ENCODE results near the gene TTLL10.
A peak's percentile ranks its signal among the peaks of the same experiment; 100 is the strongest.
"Not testable (repeated sequence)": the region's sequence is repeated elsewhere in the genome, so short reads cannot be mapped to it uniquely, and the experiment has no call there.

The TTLL10 gene

GRCh38 chr1:1189111-1189510 is 15.4 kb downstream of the TTLL10 start:
- DNase-seq (ENCODE audit: low spot score) = no peak

DNA sequence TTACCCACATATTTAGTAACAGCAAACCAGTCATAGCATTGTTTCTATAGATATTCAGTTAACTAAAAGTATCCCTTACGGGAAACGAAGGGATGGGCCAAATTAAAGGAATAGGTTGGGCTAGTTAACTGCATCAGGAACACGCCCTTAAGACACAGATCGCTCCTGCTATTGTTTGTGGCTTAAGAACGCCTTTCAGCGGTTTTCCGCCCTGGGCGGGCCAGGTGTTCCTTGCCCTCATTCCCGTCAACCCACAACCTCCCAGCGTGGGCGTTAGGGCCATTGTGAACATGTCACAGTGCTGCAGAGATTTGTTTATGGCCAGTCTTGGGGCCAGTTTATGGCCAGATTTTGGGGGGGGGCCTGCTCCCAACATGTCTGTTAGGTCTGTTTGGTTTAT is 18.1 kb downstream of the TTLL10 start:
- DNase-seq (ENCODE audit: low spot score) = no peak

GRCh38 chr1:1194723-1195122 is 21.0 kb downstream of the TTLL10 start:
- no peak for DNase-seq (ENCODE audit: low spot score)

DNA sequence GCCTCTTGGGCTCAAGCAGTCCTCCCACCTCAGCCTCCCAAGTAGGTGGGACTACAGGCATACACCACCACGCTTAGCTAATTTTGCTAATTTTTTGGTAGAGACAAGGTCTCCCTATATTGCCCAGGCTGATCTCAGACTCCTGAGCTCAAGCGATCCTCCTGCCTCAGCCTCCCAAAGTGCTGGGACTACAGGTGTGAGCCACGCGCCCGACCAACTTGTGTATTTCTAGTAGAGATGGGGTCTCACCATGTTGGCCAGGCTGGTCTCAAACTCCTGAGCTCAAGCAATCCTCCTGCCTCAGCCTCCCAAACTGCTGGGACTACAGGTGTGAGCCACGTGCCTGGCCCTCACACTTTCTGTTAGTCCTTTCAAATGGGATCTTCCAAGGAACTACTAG is 22.0 kb downstream of the TTLL10 start:
- DNase-seq (ENCODE audit: low spot score) = not testable (repeated sequence)

- DNase-seq (ENCODE audit: low spot score) = no peak
Measured at GRCh38 chr1:1196431-1197187, 22.9 kb downstream of the TTLL10 start.

DNA sequence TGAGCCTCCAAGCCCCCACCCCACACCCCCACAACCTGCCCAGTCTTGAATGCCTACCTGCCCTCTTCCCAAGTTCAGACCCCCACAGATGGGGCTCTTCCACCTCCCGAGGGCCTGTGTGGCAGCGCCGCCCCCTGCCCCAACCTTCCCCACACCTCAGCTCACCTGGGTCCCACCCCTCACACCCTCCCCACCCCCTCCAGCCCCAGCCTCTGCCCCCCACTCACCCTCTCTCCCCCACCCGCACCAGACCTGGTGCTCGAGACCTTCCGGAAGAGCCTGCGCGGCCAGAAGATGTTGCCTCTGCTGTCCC is 23.5 kb downstream of the TTLL10 start:
- DNase-seq (ENCODE audit: low spot score) = no peak

DNA sequence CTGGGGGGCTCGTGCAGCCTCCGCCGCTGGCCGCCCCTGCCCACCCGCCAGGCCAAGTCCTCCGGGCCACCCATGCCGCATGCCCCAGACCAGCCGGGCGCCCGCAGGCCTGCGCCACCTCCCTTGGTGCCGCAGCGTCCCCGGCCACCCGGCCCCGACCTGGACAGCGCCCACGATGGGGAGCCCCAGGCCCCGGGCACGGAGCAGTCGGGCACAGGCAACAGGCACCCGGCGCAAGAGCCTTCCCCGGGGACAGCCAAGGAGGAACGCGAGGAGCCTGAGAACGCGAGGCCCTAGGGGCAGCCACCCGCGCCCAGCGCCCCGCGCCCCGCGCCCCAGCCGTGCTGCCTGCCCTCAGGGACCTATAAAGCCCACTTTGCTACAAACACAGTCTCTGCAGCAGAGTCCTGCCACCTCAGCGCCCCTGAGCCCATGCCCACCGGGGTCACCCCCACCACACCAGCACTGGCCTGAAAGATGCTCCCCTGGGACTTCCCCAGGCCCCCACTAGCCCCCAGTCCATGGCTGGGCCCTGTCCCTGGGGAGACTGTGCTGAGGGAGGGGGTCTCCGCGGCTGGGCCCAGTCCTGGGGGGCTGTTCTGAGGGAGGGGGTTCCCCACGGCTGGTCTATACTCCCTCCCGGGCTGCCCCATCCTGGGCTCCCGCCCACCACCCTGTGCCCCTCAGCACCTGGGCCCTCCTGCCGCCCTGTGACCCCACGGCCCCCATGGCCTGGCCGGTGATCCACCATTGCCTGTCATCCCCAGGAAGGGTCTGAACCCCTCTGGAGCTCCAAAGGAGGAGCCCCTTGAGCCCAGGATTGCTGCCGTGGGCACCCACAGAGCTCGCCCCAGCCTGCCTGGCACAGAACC is 24.1 kb downstream of the TTLL10 start:
- no peak for DNase-seq (ENCODE audit: low spot score)

DNA sequence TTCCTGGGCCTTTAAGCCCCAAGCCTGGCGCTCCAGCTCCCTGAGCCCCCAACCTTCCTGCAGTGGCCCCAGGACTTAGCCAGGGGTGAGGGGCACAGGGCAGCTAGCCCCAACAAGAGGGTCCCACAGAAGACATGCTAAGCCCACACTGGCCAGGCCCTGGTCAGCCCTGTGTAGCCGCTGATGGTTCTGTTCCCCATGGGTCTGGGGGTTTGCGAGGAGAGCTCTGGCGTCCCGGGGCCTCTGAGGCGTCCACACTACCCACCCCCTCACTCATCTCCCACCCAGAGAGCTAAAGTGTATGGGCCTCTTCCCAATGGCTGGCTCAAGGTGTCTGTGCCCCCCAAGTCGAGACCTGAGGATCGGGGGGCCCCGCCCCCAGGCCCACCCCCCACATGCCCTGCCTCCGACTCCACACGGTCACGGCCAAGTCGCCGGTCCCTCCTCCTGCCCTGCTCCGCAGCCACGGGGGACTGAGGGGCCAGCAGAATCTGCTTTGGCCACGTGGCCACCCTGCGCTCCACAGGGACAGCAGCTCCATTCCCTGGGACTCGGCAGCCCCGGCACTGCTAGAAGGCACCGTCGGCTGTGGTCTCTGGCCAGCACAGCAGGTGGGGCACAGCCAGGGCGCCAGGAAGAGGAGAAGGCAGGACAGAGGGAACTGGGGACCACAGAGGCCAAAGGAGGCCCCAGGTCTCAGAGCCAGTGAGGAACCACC is 24.9 kb downstream of the TTLL10 start:
- DNase-seq (ENCODE audit: low spot score) = no peak

DNA sequence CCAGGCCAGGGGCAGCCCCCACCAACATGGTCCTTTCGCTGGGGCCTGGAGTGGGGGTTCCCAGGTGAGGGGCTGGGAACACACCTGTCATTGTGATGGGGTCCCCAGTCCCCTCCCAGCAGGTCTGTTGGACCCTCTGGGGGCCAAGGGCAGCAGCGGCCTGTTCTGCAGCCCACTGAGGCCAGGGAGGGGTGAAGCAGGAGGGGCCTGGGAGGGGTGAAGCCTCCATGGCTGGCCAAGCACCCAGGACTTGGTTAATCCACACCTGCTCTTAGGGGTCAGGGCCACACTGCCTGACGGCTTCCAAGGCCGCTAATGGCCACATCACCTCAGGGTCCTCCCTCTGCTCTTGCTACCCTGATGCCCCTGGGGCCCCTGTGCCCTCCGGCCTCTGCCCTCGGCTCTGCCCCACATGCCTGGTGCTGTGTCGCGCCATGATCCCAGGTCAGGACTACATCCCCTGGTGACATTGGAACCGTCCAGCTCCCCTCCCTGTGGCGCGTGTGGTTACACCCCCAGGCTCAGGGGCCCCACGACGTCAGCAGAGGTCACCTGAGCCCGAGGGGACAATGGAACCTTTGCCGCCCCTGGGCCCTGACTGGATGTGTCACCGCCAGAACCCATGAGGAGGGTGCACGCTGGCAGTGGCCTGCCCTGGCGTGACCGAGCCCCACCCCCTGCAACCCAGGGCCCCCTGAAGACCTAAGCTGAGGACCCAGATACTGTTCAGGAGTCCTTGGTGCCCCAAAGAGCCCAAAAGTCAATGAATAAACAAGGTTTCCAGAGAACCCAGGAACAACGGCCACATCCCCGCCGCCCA is 25.7 kb downstream of the TTLL10 start:
- DNase-seq (ENCODE audit: low spot score) = no peak

DNA sequence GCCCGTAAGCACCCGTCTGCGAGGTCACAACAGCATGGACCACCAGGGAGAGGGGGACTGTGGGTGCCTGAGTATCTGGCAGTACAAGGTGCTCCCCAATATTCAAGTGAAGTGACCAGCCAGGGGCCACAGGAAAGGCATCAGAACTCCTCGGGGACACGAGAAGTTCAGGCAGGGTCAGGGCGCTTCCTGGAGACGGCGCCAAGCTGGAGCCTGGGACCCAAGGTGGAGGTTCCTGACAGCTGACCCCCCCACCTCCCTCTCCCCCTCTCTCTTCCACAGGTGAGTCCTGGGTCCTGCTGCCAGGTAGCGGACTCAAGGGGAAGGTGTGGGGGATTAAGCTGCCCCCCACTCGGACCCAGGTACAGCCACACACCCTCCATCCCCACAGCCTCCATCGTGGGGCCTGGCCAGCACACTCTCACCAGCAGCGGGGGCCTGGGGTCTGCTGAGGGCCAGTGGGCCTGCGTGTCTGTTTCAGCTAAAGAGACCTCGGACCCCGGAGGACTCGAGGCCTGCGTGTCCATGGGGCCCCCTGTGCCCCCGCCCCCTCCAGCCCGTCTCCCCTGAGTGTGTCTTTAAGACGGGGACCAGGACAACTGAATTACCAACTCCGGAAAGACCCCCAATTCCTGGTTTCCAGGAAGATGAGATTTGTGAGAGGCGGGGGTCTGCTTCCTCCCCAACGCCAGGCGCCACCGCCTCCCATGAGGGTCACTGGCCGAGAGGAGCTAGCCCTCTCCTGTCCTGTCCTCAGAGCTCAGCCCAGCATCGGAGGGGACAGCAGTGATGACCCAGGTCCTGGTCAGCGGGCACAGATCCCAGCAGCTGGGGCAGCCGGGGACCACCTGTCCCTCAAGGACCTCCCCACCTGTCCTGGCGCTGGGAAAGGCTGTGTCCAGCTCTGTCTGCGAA is 26.5 kb downstream of the TTLL10 start:
- no peak for DNase-seq (ENCODE audit: low spot score)

DNA sequence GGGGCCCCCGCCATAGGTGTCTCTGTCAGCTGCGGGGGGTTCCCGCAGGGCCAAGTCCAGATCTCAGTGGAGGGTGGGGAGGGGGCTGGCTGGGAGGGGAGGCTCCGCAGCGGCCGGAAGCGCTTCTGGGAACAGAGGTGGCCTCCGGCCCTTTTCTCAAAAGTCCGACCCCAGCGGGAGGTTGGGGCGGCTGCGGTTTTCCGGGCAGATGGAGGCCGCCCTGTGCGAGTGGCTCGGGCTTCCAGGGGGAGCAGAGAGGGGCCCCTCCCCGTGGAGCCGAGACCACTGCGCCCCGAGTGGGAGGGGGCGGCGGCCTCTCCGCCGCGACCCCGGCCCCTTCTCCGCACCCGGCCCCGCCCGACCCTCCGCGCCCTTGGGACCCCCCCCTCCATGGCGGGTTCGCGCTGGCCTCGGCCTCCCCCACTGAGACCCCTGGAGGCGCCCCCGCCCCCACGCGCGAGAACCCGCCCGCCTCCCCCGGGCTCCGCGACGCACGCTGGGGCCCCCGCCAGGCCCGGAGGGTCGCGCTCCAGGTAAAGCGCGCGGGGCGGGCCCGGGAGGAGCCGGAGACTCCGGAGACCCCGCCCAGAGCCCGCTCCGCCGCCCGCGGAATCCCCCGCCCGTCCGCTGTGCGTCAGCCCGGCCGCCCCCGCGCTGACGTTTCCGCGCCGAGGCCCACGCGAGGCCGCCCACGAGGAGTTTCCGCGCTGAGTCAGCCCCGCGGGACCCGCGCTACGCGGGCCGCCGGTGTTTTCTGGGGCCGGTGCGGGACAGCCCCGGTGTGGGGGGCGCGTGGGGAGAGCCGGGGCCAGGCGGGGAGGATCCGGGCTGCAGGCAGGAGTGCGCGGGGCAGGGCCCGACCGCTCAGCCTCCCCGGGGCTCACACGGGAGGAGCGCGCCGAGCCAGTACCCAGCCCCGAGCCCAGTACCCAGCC is 27.5 kb downstream of the TTLL10 start:
- DNase-seq (ENCODE audit: low spot score) = peak; percentile 65

GRCh38 chr1:1202831-1203560 is 29.3 kb downstream of the TTLL10 start:
- no peak for DNase-seq (ENCODE audit: low spot score)

DNA sequence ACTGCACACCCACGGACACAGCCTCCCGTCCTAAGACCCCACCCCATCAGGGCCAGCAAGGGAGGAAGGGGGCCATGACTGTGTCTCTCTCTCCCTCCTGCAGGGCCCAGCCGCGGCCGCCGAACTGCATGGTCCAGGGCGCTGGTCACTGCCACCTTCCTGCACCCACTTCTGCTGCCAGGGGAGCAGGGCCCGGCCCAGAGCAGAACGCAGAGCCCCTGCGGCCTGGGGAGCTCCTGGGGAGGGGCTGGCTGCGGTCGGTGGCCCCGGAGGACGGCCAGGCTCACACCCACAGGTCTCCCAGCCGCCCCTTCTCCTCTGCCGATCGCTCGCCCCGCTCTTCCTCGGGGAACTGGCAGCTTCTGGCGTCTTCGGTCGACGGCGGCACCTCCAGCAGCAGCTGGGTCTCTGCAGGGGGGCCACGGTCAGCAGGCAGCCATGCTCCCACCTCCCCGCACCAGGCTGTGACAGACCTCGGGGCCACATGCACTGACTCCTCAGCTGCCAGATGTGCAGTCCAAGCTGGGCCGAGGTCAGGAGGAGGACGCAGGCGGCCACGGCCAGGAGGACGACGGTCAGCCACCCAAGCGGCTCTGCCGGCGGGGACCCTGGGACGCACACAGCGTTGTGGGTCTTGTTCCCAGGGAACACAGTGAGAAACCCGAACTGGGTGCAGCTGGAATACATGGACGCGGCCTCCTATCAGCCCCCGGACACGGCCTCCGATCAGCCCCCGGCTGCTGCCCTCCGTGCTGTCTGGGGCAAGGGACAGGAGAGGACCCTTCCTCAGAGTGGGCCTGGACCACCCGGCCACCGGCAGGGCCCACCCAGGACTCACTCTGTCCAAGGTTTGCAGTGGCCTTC is 30.1 kb downstream of the TTLL10 start:
- no peak for DNase-seq (ENCODE audit: low spot score)

DNA sequence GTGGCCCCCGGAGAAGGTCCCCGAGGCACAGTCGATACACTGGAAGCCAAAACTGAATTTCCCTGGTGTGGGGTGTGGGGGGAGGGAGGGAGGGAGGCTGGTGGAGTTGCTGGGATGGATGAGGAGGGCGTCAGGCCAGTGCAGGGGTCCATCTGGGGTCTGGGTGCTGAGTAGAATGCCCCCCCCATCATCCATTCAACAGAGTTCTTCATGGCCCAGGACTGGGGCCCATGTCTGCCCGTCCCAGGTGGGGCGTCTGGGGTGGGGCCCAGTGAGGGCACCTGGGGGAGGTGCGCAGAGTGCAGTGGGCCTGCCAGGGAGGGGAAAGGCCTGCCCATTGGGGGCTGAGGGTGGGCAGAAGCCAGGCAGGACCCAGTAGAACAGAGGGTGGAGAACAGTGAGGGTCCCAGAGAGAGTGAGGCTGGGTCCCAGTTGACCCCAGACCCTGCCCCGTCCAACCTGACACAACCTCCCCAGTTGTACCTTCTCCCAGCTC is 30.8 kb downstream of the TTLL10 start:
- DNase-seq (ENCODE audit: low spot score) = no peak

DNA sequence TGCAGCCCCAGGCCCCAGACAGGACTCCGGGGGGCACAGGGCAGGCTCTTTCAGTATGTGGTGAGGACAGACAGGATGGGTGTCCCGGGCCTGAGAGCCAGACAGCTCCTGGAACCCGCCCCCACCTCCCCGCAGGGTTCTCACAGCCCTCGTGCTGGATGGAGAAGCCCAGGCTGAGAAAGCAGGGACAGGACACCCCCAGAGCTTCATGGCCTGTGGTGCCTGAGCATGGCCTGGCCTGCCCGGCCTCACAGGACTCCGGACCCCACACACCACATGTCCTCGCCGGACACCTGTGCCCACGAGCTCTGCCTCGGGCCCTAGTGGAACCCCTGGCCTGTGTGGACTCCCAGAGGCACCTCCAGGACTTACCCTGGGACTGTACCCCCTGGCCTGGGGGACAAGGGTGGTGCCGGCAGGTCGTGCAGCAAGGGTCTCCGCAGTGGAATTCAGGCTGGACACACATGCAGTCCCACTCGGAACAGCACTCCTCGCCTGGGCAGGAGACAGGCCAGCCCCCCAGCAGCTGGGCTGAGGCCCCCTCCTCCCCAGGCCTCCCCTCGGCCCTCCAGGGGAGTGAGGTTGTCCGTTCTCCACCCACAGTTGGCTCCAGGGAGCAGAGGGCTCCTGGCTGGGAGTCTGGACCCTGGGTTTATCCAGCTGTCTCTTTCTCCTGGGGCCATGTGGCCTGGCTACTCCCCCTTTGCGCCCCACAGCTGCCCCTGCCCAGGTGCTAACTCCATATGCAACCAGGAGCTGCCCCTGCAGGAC is 31.5 kb downstream of the TTLL10 start:
- DNase-seq (ENCODE audit: low spot score) = no peak

- DNase-seq (ENCODE audit: low spot score) = no peak
Measured at GRCh38 chr1:1205769-1206375, 32.2 kb downstream of the TTLL10 start.

Data from hepatic stellate cell (primary cell).